DMS 273 (cell line): ENCODE results near the gene SPINT3.

ENCODE experiments used
- DNase-seq: peaks from one replicate; lab custom pipeline; 2025; ENCODE audit not compliant: unreplicated experiment; lab: John Stamatoyannopoulos, UW

SPINT3 gene, protein sequence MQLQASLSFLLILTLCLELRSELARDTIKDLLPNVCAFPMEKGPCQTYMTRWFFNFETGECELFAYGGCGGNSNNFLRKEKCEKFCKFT

DNA sequence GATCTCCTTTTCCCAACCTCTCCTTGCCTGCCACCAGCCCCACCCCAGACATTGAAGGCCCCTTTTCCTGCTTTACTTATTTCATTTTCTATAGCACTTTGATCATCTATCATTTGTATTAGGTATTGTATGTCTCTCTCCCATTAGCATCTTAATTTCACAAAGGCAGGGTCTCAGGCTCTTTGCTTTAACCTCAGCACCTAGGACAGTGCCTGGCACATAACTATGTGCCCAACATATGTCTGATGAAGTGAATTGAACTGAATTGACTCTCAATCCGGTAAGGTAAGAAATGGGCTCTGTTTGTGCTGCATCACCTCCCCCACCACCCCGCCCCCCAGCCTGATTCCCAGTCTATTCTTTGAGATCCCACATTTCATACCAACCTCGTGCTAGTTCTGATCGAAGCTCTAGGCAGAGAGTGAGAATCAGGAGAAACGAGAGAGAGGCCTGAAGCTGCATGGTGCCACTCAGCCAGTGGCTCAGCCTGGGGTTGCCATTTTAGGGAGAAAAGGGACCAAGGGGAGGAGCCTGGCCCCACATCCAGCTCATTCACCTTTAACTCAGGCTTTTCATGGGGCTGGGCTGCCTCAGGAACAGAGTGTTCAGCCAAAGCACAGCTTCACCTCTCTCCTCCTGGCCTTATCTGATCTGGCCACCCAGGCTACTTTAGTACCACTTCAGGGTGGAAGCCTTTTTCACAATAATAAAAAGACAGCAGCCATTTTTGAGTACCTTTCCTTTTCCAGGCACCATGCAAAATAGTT lies at the start of gene SPINT3:
Gene SPINT3 (minus strand): TSS at position 476 of the 767 bp plus-strand sequence. CDS start 14 bp downstream, at position 462.
- DNase-seq: no peak

DNA sequence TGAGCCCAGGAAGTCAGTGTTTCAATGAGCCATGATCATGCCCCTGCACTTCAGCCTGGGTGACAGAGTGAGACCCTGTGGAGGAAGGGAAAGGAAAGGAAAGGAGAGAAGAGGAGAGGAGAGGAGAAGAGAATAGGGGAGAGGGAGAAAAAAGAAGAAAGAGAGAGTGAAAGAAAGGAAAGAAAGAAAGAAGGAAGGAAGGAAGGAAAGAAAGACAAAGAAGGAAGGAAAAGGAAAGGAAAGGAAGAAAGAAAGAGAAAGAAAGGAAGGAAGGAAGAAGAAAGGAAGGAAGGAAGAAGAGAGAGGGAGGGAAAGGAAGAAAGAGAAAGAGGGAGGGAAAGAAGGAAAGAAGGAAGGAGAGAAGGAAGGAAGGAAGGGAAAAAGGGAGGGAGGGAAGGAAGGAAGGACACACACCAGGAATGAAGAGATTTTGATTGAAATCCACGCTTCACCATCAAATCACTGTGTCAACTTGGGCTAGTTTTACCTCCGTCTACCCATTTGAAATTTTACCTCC lies 49.4 kb upstream of the SPINT3 start:
- no peak for DNase-seq

DNA sequence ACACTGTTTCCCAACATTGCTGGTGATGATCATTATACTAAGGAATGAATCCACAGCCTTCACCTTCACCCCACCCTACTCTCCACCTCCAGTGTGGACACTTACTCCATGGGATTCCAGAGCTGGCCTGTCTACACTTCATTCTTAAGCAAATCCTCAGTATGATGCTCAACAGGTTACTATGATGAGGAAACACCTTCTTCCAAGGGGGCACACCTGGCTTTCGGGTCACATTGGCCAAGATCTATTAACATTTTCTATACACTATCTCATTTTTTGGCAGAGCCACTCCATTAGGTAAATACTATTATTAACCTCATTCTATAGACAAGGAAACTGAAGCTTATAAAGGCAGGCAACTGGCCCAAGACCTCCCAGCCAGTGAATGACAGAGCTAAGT lies 39.8 kb upstream of the SPINT3 start:
- no peak for DNase-seq

DNA sequence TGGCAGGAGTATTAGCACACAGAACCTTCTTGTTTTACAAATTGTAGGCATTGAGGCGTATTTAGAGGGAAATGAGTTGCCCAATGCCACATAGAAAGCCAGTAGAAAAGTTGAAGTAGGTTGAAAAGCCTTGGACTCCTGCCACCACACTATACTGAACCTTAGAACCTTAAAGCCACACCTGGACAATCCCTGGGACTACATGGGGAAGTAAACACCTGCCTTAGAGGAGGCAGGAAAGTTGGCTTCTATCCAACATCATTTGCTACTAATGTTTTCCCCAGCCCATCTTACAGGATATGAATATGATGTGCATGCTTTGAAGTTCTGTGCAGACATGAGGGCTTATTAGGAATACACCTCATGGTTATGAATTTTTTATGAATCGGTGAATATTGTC lies 37.0 kb upstream of the SPINT3 start:
- DNase-seq: no peak

DNA sequence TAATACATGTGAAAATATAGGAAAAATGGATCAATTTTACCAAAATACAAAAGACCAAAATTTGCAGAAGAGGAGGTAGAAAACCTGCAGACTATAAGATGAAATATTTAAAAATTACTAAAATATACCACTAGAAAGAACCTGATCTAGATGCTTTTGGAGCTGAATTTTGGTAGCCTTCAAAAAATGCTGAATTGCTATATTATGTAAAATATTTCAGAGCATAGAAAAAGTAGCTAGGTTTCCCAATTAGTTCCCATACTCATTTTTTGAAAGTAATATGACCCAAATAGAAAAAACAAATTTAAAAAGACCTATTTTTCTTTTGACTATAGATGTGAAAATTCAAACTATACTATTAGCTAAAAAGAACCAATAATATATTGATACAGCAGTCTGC lies 35.3 kb upstream of the SPINT3 start:
- DNase-seq: no peak

DNA sequence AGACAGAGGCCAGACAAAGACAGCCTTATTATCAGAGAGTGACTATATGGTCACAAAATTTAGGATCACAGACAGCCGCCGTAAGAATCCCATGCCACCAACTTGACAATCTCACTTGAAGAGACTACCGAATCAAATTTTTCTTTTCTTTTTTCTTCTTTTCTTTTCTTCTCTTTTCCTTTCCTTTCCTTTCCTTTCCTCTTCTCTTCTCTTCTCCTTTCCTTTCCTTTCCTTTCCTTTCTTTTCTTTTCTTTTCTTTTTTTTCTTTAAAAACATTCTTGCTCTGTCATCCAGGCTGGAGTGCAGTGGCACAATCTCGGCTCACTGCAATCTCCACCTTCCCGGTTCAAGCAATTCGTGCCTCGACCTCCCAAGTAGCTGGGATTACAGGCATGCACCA lies 33.0 kb upstream of the SPINT3 start:
- DNase-seq: no peak

DNA sequence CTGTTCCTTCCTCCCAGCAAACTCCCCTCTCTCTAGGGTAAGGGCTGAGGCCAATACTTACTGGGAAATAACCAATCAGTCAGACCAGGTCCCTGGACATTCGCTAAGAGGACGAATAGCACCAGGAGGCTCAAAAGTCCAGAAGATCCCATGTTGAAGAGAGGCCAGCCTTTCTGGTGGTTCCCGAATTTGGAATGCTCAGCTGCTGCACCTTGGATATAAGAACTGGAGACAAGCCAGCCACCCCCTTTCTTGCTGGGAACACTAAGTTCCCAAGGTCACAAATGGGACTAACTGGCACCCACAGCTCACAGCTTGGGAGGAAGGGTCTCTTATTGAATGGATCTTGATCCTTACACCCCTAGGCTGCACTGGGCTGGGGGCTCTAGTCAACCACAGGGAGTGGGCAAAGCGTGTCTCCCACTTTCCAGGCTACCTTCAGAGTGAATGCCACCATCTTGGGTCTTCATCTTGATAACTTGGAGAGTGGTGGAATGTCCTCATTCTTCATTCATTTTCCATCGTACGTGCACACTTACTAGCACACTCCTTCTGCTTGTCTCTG lies 31.9 kb upstream of the SPINT3 start, which contains the start of gene EPPIN:
Gene EPPIN (minus strand): TSS at position 196 of the 565 bp plus-strand sequence. CDS start 44 bp downstream, at position 152.
- no peak for DNase-seq

DNA sequence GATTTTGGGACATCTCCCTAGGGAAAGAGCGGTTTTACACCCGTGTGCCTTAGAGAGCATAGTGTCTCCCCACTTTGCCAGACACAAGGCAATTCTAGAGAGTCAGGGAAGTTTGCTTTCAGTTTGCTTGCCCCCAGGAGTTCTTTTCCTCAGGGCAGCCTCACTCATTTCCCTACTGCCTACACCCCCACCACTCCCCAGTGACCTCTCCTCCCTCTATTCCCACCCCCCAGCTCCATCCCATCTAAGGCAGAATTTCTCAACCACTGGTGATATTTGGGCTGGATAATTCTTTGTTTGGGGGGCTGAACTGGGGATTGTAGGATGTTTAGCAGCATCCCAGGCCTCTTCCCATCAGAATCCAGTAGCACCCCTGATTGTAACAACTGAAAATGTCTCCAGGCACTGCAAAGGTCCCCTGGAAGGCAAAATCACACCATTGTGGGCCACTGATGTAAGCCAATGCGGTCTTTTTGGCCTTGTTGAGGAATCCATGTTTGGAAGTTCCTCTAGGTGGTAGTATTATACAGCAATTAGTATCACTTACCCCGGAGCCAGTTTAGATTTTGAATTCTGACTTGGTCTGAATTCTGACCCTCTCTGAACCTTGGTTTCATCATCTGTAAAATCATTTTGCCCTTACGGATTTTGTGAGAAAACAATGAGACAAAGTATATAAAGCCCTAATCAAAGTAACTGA lies 30.5 kb upstream of the SPINT3 start:
- DNase-seq: peak; percentile 47

DNA sequence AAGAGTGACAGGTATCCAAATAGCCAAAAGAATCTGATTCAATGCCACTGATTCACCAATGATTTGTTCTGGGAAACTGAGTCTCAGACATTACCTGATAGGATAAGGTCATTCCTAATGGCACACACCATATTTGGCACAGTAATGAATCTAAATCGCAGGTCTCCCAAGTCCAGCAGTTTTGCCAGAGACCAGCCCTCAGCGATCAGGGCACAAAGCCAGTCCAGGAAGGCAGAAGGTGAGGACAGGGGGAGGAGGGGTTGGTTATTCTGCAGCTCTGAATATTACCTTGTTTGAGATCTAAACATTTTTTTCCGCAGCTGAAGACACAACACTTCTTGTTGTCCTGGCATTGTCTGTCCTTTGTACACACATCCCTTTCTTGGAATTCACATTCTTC lies 29.9 kb upstream of the SPINT3 start:
- no peak for DNase-seq

DNA sequence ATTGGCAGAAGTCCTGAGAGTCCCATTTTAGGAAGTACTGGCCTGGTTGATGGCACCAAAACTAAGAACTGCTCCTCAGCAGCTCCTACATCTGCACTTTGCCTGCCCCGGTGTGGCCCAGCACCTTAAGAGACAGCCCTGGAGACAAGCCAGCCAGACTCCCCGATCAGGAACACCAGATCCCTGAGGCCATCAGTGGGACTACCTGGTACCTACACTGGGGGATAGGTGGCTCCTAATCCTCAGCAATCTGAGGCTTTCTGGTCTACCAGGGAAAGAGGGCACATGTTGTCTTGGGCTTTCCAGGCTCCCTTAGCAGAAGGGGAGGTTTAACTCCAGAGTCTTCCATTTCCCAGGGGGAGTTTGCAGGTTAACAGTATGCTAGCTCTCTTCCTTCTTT lies 24.0 kb upstream of the SPINT3 start, which contains the start of gene WFDC6:
Gene WFDC6 (minus strand): TSS at position 101 of the 400 bp plus-strand sequence. CDS start 75 bp downstream, at position 26.
- DNase-seq: no peak

DNA sequence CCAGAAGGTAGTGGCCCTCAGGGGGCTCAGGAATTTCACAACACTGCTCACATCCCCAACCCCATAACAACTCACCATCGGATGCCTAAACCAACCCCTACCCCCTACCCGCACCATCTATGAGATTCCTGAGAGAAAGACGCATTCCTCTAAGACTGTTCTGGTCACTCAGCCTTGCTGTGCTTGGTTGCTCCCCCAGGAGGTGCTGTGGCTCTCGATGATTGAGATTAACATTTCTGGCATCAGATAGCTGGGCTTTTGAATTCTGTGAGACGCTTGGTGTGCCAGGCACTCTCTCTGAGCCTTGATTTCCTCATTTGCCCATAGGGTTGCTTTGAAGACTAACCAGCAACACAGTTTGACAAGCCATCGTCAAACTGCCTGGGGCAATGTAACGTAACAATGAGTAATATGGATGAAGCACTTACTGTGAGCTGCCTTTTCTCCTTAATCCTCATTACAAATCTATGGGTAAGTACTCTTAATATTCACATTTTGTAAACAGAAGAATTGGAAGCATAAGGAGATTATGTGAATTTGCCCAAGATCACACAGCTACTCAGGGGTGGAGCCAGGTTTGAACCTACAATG lies 22.9 kb upstream of the SPINT3 start:
- no peak for DNase-seq

DNA sequence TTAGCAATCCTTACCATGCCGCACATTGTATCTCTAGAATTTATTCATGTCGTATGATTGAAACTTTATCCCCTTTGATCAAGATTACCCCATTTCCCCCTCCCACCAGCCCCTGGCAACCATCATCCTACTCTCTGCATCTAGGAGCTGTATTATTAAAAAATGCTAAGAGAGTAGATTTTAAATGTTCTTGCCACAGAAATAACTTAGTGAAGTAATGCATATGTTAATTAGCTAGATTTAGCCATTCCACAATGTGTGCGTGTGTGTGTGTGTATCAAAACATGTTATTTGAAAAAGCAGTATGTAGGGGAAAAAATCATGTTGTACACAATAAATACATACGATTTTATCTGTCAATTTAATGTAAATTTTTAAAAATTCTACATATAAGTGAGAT lies 11.9 kb upstream of the SPINT3 start:
- no peak for DNase-seq

DNA sequence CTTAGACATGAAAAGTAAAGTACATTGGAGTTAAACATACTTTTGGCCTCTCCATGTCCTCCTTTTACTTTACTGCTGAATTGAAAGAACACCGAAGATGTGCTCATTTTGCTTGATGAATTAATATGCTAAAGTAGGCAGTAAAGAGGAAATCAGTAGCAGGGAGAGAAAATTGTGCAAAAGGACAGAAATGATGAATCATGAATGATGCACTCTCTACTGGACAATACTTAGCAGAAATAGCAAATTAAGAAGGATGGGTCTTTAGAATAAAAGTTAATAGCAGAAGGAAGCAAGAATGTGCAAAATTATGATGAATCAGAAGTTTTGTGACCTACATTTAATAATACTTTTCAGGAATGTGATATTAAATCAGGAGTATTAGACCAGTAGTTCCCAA lies 8.4 kb upstream of the SPINT3 start:
- no peak for DNase-seq

DNA sequence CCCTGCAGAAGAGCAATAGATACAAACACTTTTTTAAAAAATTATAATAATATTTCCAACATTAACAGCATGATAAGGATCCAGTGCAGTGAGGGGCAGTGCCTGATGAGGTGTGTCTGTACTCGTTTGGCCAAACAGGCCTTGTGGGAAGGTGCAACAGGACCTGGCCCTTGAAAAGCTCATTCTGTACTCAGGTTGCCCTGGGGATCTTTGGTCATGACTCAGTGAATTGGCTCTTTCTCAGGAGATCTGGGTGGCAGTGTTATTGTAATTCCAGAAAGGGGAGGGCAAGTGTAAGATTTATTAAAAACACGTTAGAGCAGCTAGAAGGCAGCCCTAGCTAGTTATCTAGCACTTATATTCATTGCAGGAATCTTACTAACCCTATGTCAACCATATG lies 2.9 kb upstream of the SPINT3 start:
- DNase-seq: no peak

DNA sequence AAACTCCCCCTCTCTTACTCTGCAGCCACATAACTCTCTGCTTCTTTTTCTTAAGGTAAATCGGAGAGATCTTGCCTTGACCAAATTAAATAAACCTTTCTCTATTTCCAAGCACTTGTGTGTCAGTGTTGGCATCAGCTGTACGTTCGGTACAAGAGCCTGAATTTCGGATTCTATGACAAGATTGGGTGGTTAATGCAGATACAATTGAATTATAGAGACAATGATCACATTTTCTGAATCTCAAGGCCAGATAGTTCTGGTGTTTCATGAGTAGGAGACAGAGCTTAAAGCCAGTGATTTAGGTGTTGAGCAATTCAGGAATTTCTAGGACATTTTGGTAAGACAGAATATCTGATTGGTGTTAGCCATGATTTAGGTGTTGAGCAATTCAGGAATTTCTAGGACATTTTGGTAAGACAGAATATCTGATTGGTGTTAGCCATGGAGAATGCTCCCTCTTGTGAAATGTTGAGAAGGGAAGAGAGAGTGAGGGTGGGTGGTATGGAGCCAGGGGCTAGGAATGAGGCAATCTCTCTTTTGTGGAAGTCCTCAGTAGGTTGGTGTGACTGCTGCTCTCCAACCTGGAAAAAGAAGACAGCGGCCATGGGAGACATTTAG lies 5.1 kb downstream of the SPINT3 start:
- no peak for DNase-seq

DNA sequence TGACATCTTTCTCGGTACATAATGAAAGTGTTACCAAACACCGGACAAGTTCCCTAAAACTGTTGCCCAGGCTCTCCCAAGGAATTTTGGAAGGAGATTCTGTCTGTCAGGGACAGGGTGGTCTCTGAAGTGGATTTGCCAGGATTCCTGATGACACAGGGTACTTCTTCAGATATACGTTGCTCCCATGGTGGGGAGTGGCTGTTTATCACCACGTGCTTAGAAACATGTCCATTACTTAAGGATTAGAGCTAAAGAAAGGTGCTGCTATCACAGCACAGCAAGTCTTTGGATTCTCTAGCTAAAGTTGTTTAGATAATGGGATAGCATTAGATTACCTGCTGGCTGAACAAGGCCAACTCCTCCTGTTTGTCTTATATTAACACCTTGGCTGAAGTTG lies 6.3 kb downstream of the SPINT3 start:
- DNase-seq: no peak

DNA sequence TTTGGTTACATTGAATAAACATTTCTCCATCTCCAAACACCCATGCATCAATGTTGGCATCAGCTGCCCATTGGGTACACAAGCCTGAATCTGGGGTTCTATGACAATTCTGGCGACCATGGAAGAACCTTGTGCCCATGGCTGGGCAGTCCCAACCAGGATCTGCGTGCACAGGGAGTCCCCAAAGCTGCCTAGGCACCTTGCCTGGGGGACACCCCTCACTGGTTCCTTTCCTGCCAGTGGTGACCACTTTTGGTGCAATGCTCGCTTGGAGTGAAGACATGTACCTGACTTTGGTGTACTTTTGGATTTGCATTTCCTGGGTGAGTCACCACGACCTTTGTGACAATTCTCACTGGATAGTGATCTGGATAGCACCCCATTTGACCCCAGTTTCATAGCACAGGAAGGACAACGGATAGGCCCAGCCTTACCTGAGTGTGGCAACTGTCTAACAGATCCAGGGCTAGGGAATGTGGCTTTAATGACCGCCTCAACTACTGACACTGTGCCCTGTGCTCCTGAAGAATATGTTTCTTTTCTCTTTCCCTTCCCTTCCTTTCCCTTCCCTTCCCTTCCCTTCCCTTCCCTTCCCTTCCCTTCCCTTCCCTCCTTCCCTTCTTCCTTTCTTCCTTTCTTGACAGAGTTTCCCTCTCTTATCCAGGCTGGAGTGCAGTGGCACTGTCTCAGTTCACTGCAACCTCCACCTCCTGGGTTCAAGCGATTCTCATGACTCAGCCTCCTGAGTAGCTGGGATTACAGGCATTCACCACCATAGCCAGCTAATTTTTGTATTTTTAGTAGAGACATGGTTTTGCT lies 7.1 kb downstream of the SPINT3 start:
- no peak for DNase-seq

DNA sequence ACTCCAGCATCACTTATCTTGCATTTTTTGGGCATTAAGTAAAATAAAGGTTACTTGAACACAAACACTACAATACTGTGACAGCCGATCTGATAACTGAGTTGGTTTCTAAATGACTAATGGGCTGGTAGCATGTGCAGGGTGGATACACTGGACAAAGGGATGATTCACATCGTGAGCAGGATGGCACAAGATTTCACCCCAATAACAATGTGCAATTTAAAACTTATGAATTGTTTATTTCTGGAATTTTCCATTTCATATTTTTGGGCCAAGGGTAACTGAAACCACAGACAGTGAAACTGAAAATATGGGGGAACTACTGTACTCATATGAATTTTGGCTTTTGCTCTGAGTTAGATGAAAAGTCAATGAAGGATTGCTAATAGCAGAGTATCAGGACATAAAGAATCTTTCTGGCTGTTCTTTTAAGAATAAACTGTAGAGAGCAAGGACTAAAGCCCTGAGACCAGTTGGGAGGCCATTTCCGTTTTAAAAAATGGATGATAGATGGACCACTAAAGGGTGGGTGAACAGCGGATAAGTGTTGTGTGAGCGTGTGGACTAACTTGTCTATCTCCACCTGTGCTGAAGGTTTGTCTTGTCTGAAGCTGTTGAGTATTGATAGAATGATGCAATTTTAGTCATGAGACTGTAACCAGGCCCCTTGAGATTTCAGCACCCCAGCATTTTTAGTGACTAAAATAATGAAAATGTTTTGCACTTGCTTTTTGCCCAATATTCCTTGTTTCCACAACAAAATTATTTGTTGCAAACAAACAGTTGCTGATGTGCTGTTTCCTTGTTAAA lies 8.2 kb downstream of the SPINT3 start:
- no peak for DNase-seq

DNA sequence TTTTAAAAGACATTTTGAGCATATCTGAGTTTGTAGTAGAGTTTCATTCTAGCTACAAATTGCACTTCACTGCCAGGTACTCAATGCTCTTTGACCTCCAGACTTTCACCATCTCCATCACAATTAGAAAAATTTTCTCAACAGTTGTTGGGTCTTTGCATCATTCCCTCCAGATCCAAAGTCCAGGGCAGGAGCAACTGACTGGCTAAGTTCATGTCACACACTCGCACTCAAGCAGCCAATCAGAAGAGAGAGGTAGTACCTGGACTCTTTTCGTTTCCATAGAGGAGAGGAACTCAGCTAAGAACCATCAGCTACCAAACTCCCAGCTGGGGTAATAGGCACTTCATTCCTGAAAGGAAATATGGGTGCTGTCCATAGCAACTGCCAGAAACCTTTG lies 9.0 kb downstream of the SPINT3 start:
- DNase-seq: no peak
